CD4-positive, alpha-beta T cell treated with Interleukin-17A for 4 hours (primary cell): ENCODE data around the gene POLR3G.

Source experiments
- DNase-seq: peaks from one replicate; pipeline ENCODE4 v3.0.0-alpha.2; 2020; ENCODE audit warnings: mixed read lengths

The POLR3G gene

GRCh38 chr5:90554358-90555006, 79.8 kb downstream of the POLR3G start:
- DNase-seq = no peak

- no peak for DNase-seq
These were observed 81.0 kb downstream of the POLR3G start for GRCh38 chr5:90555666-90556065.

DNA sequence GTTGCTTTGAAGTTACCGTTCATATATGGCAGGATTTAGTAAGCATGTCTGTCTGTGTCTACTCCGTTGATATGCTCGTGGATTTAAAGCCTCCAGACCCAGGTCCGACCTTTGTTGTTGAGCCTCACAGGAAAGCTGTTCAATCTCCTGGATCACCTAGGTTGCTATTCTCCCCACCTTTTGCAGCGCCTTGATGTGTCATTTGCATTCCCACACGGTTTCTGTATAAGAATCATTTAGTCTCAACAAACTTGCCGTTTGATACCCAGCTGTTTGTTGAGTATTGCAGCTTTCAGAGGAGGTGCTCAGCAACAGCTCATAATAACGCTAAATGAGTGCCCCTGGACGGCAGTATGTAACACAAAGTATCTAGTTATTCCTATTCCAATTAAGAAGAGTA, 82.7 kb downstream of the POLR3G start:
- no peak for DNase-seq

DNA sequence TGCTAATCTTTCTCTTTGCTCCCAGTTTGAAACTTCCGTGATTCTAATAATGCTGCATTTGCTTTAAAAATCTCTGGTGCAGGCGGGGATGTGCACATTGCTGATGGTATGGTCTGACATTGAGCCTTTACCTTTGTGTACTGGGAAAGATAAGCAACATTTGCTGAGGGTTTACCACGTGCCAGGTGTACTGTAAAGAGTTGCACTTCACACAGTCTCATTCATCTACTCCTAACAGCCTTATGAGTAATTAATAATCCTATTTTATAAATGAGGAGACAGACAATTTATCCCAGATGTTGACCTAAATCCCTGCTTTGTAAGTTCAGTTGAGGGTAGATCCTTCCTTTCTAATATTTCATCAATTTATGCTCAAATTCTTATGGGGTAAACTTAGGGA, 83.2 kb downstream of the POLR3G start:
- DNase-seq = no peak

DNA sequence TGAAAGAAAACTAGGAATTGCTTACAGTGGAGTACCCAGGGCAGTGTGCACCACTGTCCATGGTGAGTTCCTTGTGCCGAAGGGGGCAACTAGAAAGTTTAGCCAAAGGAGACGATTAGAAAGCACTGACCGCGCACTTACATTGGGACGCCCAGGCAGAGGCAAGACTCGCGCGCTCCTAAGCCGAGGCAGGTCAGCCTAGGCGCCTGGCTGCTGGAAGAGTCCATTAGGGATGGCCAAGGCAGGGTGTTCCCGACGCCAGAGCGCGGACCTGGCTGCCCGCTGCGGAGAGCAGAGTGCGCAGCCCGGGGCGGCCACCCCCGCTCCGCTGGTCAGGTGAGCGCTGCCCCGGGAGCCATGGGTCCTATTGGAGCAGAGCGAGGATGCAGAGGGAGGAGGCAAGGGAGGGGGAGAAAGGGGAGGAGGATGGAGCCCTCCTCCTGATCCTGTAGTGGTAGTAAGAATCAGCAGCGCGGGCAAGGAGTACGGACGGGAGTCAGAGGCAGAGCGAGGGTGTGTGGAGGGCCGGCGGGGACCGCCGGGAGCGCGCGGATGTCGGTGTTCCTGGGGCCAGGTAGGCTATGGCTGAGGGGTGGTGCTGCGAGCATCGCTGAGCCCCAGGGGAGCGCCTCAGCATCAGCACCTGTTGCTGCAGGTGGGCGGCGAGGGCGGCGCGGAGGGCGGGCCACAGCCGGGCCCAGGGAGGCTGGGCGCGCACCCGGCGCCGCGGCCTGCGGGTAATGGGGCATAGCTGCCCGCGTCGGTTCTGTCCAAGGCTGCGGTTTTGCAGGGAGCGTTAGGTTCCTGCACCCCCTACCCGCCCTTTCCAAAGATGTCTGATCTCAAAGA, 83.9 kb downstream of the POLR3G start, which contains the start of gene ADGRV1:
ADGRV1 (plus strand) TSS at position 454 of the 849 bp plus-strand sequence; CDS start at position 553, 99 bp downstream.
- DNase-seq = no peak

GRCh38 chr5:90560771-90561170, 86.1 kb downstream of the POLR3G start:
- DNase-seq = no peak

GRCh38 chr5:90561766-90562165, 87.1 kb downstream of the POLR3G start:
- DNase-seq = no peak

GRCh38 chr5:90562341-90562740, 87.7 kb downstream of the POLR3G start:
- no peak for DNase-seq

GRCh38 chr5:90563108-90563507, 88.4 kb downstream of the POLR3G start:
- DNase-seq = no peak
